HepG2 (cell line): ENCODE results near the gene SPDYE4. TPM values are rescaled to one million over a fixed set of nuclear protein-coding genes. Genes with fewer than 3 reads are reported as not detected.

Experiments
- ATAC-seq: fragments of 200-7000 bp; cut with Tn5 transposase; 3 replicates; pipeline ENCODE4 v1.9.1; 2020; ENCODE audit warnings: mild to moderate bottlenecking, moderate library complexity
- BruUV-seq: library from RNA; stranded (reverse); fragments of 400-500 nt; replicated peaks from 2 replicates; lab custom pipeline; 2021; lab: Mats Ljungman, UMichigan
- CTCF ChIA-PET: fragments of 300-600 bp; formaldehyde crosslinking; extraction: SDS; loops from one replicate; lab custom pipeline; 2021; ENCODE audit warnings: low total read pairs, inconsistent platforms, low intra/inter-chr PET ratio; lab: Yijun Ruan, JAX
- POLR2A ChIA-PET: fragments of 350-600 bp; sonication (Branson Sonifier 250); formaldehyde crosslinking; loops from one replicate; lab custom pipeline; 2020; ENCODE audit warnings: antibody characterized with exemption, inconsistent platforms; lab: Yijun Ruan, JAX
- DNase-seq: peaks from one replicate; pipeline ENCODE4 v3.0.0-alpha.2; 2015; ENCODE audit warnings: low spot score
- FAIRE-seq: peaks from 3 replicates; lab custom pipeline; 2011; peaks lifted over from hg19 to GRCh38; lab: Jason Lieb, UNC
- H2AFZ ChIP-seq: one replicate; pipeline ENCODE4 v1.6.1; 2011; ENCODE audit warnings: low read length, inconsistent platforms
- H3K27ac ChIP-seq: fragments of 300-600 bp; 3 replicates; pipeline ENCODE4 v1.8.0; 2011; ENCODE audit warnings: mixed run types, mild to moderate bottlenecking, mixed read lengths, low read length, inconsistent platforms; ENCODE audit not compliant: insufficient read depth; ENCODE audit errors: extremely low read length
- H3K27me3 ChIP-seq, 2 experiments: fragments of 200-600 bp in 1 of 2; 2 replicates in 1 of 2; 3 replicates in 1 of 2; pipeline versions ENCODE4 v1.6.0 to v1.8.0; 2011; ENCODE audit warnings: low read length in 2 of 2, mild to moderate bottlenecking in 2 of 2, moderate library complexity in 2 of 2, inconsistent platforms in 1 of 2; ENCODE audit not compliant: insufficient read depth in 2 of 2, control insufficient read depth in 1 of 2
- H3K36me3 ChIP-seq, 2 experiments: fragments of 200-600 bp in 1 of 2; replicated peaks in 1 of 2; 2 replicates in 1 of 2; 3 replicates in 1 of 2; pipeline versions ENCODE4 v1.5.1 to v1.8.0; 2011; ENCODE audit warnings: low read length in 2 of 2, inconsistent platforms in 1 of 2; ENCODE audit not compliant: insufficient read depth in 2 of 2, control insufficient read depth in 1 of 2
- H3K4me1 ChIP-seq: 2 replicates; pipeline ENCODE4 v1.5.1; 2012; ENCODE audit warnings: low read length, inconsistent platforms; ENCODE audit not compliant: insufficient read depth
- H3K4me2 ChIP-seq: 2 replicates; pipeline ENCODE4 v1.6.0; 2011; ENCODE audit warnings: low read depth, low read length, inconsistent platforms
- H3K4me3 ChIP-seq, 3 experiments: fragments of 200-600 bp in 1 of 3; sonication (generic), shearing (Covaris generic) in 1 of 3; replicated peaks in 1 of 3; 2 replicates each; pipeline ENCODE4 v1.5.1; 2011 to 2016; ENCODE audit warnings: low read length in 3 of 3, inconsistent platforms in 2 of 3, low read depth in 2 of 3, mild to moderate bottlenecking in 2 of 3, control low read depth in 1 of 3, mixed read lengths in 1 of 3; ENCODE audit not compliant: insufficient read depth in 1 of 3
- H3K79me2 ChIP-seq: one replicate; pipeline ENCODE4 v1.6.1; 2011; ENCODE audit warnings: low read length, inconsistent platforms; ENCODE audit not compliant: insufficient read depth
- H3K9ac ChIP-seq: 2 replicates; pipeline ENCODE4 v1.6.0; 2011; ENCODE audit warnings: mild to moderate bottlenecking, low read depth, low read length, inconsistent platforms; ENCODE audit not compliant: insufficient read depth
- H3K9me3 ChIP-seq: 2 replicates; pipeline ENCODE4 v1.5.1; 2012; ENCODE audit warnings: mild to moderate bottlenecking, low read length
- H4K20me1 ChIP-seq: 2 replicates; pipeline ENCODE4 v1.6.0; 2011; ENCODE audit warnings: inconsistent platforms, mild to moderate bottlenecking, low read length, moderate library complexity; ENCODE audit not compliant: insufficient read depth
- CBX2 ChIP-seq, 2 experiments: fragments of 200-600 bp in 1 of 2; sonication (generic); formaldehyde crosslinking in 1 of 2; IDR thresholded peaks; 2 replicates each; pipeline versions ENCODE4 v1.7.0 to v1.8.1; 2018 to 2022; ENCODE audit warnings: low read depth in 2 of 2, low read length in 1 of 2, mild to moderate bottlenecking in 1 of 2, missing genetic modification reagents in 1 of 2
- CEBPB ChIP-seq: IDR thresholded peaks from 2 replicates; pipeline ENCODE4 v1.6.1; 2011; ENCODE audit warnings: low read depth, low read length, improper control_type of control experiment, borderline replicate concordance
- CEBPG ChIP-seq: IDR thresholded peaks from 2 replicates; pipeline ENCODE4 v1.6.1; 2016
- GMEB2 ChIP-seq: IDR thresholded peaks from 2 replicates; pipeline ENCODE4 v1.6.1; 2016; ENCODE audit warnings: missing biosample characterization, missing genetic modification reagents, low read depth
- NR2F6 ChIP-seq, 2 experiments: IDR thresholded peaks; 2 replicates each; pipeline ENCODE4 v1.6.1; 2016; ENCODE audit warnings: antibody characterized with exemption in 1 of 2, mild to moderate bottlenecking in 1 of 2
- RXRB ChIP-seq: IDR thresholded peaks from 2 replicates; pipeline ENCODE4 v1.6.1; 2016; ENCODE audit warnings: borderline replicate concordance, missing genetic modification reagents, missing compliant biosample characterization
- TBL1XR1 ChIP-seq: fragments of 150-350 bp; IDR thresholded peaks from 2 replicates; pipeline ENCODE4 v1.6.1; 2014; ENCODE audit warnings: borderline replicate concordance, low read length; ENCODE audit not compliant: partially characterized antibody
- XRCC5 ChIP-seq: fragments of 200-400 bp; formaldehyde crosslinking; optimal IDR thresholded peaks from 2 replicates; pipeline ENCODE3; 2017; ENCODE audit warnings: mild to moderate bottlenecking, low read length
- WGBS: methylation state at CpG from one replicate; pipeline ENCODE4 v1.1.6; 2017; ENCODE audit warnings: low lambda C conversion rate; 5-methylcytosine and 5-hydroxymethylcytosine counted together
- in situ Hi-C: cut with HindIII; loops from 2 replicates; pipeline ENCODE4 v1.10.0; 2017; ENCODE audit warnings: low pct_unique_long_range_greater_than_20kb; ENCODE audit not compliant: extremely low pct_ligation_motif_present
- intact Hi-C: fragments of 100-400 bp; cut with micrococcal nuclease; formaldehyde crosslinking; loops from one replicate; pipeline ENCODE4 v1.10.0; 2022; ENCODE audit not compliant: unreplicated experiment
- polyA plus RNA-seq, 8 experiments: library from polyadenylated mRNA; depleted of rRNA in 3 of 8; stranded (reverse) in 7 of 8; unstranded in 1 of 8; fragments of >200 nt; fragmentation: Illumina TruSeq in 4 of 8; extraction: Trizol in 4 of 8; gene quantifications; 2 replicates each; pipeline versions ENCODE4 v1.2.1 to v1.2.3, GENCODE V29; 2011 to 2016; ENCODE audit warnings: low read depth in 4 of 8, missing spikeins in 1 of 8, mixed read lengths in 1 of 8; ENCODE audit not compliant: insufficient read depth in 1 of 8
- total RNA-seq, 5 experiments: library from RNA; depleted of rRNA; stranded (reverse); fragments of >200 nt; fragmentation: Illumina TruSeq; extraction: Trizol; gene quantifications; 2 replicates each; pipeline ENCODE4 v1.2.3, GENCODE V29; 2016; ENCODE audit warnings: low read depth in 1 of 5

SPDYE4 gene
- total and polyA plus RNA-seq, 2 of the 13 experiments (the other 11 are each of a cell fraction or from before 2014, with no cell fraction given) = not detected

- no peak for FAIRE-seq
- Histone ChIP-seq H3K4me3 (no peak overlapping the region), H3K36me3 (no peaks in the 10 kb centered on the region), H3K27ac (no peak overlapping the region), H4K20me1 (no peaks in the 10 kb centered on the region), H3K9ac (no peak overlapping the region), H3K4me1 (peaks cover 17% of the 10 kb centered on the region), H3K79me2 (no peaks in the 10 kb centered on the region), H2AFZ (no peak overlapping the region), H3K27me3 (no peaks in the 10 kb centered on the region; a peak in 1 of 5 replicates), H3K9me3 (no peaks in the 10 kb centered on the region), H3K4me2 (no peak overlapping the region)
- no TSS peak for BruUV-seq
- CTCF ChIA-PET = no interaction called here
- in situ Hi-C loops (no loop called here), intact Hi-C loops (no loop called here)
- no peak for ATAC-seq
- TF ChIP-seq CBX2 (IDR thresholded peaks at IDR 0.05; ENCODE audit: low read depth, low read length) = no peak
- TF ChIP-seq CBX2 (CRISPR knock-in tag; IDR thresholded peaks at IDR 0.05; ENCODE audit: low read depth) = no peak
- TF ChIP-seq RXRB = peak; percentile 44; the same call in 1 of the 2 replicates
- TF ChIP-seq CEBPG = 0 out of 2 replicates have a peak, but pooled peaks have one; percentile 35
- peak; percentile 75 for TF ChIP-seq CEBPB
- no peak for DNase-seq
- POLR2A ChIA-PET = no interaction called here
These were observed 45.6 kb downstream of the SPDYE4 start for GRCh38 chr17:8712698-8713097.

GRCh38 chr17:8711291-8711690, 47.1 kb downstream of the SPDYE4 start:
- POLR2A ChIA-PET = no interaction called here
- ATAC-seq (no peak), FAIRE-seq (no peak), DNase-seq (no peak)
- Histone ChIP-seq H3K9me3 (no peaks in the 10 kb centered on the region), H3K4me2 (no peak overlapping the region), H3K79me2 (no peaks in the 10 kb centered on the region), H2AFZ (no peak overlapping the region), H3K27me3 (no peaks in the 10 kb centered on the region; a peak in 1 of 5 replicates), H3K27ac (no peak overlapping the region), H3K4me1 (peaks cover 30% of the 10 kb centered on the region), H4K20me1 (no peaks in the 10 kb centered on the region), H3K36me3 (no peaks in the 10 kb centered on the region), H3K4me3 (no peak overlapping the region), H3K9ac (no peak overlapping the region)
- intact Hi-C loops (no loop called here), in situ Hi-C loops (no loop called here)
- 59% methylated on average over 5 of the region's 5 CpGs for WGBS
- no TSS peak for BruUV-seq
- no peak for TF ChIP-seq XRCC5
- TF ChIP-seq GMEB2 (CRISPR knock-in tag) = no peak
- no peak for TF ChIP-seq NR2F6 (IDR thresholded peaks at IDR 0.05)
- TF ChIP-seq NR2F6 (CRISPR knock-in tag; IDR thresholded peaks at IDR 0.05) = no peak
- no peak for TF ChIP-seq TBL1XR1
- CTCF ChIA-PET = no interaction called here
